ENCODE data around the gene OARD1. TPM values are rescaled to one million over a fixed set of nuclear protein-coding genes. Genes with fewer than 3 reads are reported as not detected.

The OARD1 gene
- total RNA-seq, 2 experiments from 2014 or later = 37.7 to 38.1 TPM

- ChIA-PET POLR2A (no interaction called here), CTCF (interaction anchor here (3.0 kb wide), 1 partner anchor 13 kb away, joined by 8 read pairs; the partner anchor contains the start of gene UNC5CL)
These were observed 20.3 kb downstream of the OARD1 start for GRCh38 chr6:41051873-41052272.

GRCh38 chr6:41050536-41050935 lies 21.6 kb downstream of the OARD1 start:
- CTCF ChIA-PET = no interaction called here
- POLR2A ChIA-PET = no interaction called here

DNA sequence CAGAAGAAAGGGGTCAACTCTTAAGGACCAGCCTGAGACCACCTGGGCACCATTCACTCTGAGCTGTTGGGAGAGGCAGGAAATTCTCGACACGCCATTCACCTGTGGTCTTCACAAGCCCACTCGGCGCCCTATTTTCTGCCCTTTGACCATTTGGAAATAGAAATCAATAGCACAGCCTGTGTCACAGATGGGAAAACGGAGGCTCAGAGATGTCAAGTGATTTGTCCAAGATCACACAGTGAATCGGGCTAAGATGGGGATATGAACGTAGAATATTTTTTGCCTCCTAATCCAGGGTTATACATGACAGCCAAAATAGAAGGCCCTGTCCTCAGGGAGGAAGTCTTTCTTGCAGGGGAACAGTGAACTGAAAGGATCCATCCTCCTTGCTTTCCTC lies 22.2 kb downstream of the OARD1 start:
- ChIA-PET CTCF (no interaction called here), POLR2A (no interaction called here)

DNA sequence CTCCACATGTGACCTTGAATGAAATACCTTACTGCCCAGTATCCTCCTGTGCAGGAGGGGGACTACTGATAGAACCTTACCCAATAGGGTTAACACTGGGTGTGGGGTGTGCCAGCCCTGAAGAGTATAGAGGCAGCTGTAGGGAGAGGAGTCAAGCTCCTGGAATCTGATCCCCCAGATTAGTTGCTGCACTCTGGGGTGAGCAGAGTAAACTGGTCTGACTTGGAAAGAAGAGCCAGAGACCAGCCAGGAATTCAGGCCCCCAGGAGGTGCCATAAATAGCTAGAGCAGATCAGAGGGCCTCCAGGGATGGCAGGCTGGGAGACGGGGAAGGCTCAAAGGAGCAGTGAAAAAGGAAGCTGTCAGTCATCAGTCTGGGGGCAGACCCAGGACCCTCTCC lies 22.6 kb downstream of the OARD1 start:
- ChIA-PET POLR2A (no interaction called here), CTCF (interaction anchor here (1.6 kb wide), 1 partner anchor 10 kb away, joined by 4 read pairs; the partner anchor contains the start of gene UNC5CL)

- ChIA-PET CTCF (interaction anchor here (1.0 to 1.6 kb wide), 3 partner anchors 8 to 40 kb away, joined by 3 to 4 read pairs (median 4); partner anchors contain the start of gene UNC5CL), POLR2A (interaction anchor here (0.5 to 0.6 kb wide), 2 partner anchors 15 to 27 kb away, joined by 3 to 4 read pairs; no protein-coding TSS in a partner anchor)
These were observed 24.1 kb downstream of the OARD1 start for GRCh38 chr6:41047745-41048732.

GRCh38 chr6:41047306-41047705 lies 24.9 kb downstream of the OARD1 start:
- CTCF ChIA-PET = interaction anchor here (1.1 kb wide), 1 partner anchor 39 kb away, joined by 3 read pairs; no protein-coding TSS in a partner anchor

GRCh38 chr6:41046084-41046483 lies 26.1 kb downstream of the OARD1 start:
- CTCF ChIA-PET = no interaction called here
- POLR2A ChIA-PET = no interaction called here

More at GRCh38 chr6:41047306-41047705, 24.9 kb downstream of the OARD1 start:
- POLR2A ChIA-PET = interaction anchor here (0.5 kb wide), 1 partner anchor 16 kb away, joined by 4 read pairs; no protein-coding TSS in a partner anchor

GRCh38 chr6:41045664-41046063 lies 26.5 kb downstream of the OARD1 start:
- POLR2A ChIA-PET = no interaction called here
- CTCF ChIA-PET = interaction anchor here (1.1 kb wide), 1 partner anchor 8 kb away, joined by 4 read pairs; no protein-coding TSS in a partner anchor

DNA sequence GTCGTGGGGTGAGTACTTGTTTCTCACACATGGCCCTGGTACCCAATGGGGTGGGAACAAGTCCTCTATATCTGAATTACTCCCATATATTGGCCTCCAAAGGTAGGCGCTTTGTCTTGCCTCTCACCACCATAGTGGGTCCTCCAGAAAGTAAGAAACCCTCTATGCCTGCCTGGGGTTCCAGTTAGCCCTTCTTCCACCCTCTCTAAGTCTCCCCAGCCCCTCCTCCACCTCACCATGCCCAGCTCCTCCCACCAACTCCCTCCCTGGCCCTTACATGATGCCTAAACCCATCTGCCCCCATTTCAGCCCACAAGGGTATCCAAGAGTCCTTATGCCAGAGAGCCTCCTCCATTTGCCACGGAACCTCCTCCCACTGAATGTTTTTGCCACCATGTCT lies 29.0 kb downstream of the OARD1 start:
- POLR2A ChIA-PET = no interaction called here
- CTCF ChIA-PET = no interaction called here

- POLR2A ChIA-PET = no interaction called here
- CTCF ChIA-PET = interaction anchor here (1.0 to 1.2 kb wide), 2 partner anchors 14 to 45 kb away, joined by 3 to 4 read pairs; no protein-coding TSS in a partner anchor
These were observed 29.7 kb downstream of the OARD1 start, which contains the start of gene TSPO2 for GRCh38 chr6:41042226-41043055. TSS of gene TSPO2 (plus strand) at chr6:41042467. CDS start at chr6:41042986, 519 bp downstream.

- CTCF ChIA-PET = interaction anchor here (1.4 kb wide), 2 partner anchors 10 to 13 kb away, joined by 3 to 5 read pairs; no protein-coding TSS in a partner anchor
These were observed 31.1 kb downstream of the OARD1 start for GRCh38 chr6:41040940-41041536.

DNA sequence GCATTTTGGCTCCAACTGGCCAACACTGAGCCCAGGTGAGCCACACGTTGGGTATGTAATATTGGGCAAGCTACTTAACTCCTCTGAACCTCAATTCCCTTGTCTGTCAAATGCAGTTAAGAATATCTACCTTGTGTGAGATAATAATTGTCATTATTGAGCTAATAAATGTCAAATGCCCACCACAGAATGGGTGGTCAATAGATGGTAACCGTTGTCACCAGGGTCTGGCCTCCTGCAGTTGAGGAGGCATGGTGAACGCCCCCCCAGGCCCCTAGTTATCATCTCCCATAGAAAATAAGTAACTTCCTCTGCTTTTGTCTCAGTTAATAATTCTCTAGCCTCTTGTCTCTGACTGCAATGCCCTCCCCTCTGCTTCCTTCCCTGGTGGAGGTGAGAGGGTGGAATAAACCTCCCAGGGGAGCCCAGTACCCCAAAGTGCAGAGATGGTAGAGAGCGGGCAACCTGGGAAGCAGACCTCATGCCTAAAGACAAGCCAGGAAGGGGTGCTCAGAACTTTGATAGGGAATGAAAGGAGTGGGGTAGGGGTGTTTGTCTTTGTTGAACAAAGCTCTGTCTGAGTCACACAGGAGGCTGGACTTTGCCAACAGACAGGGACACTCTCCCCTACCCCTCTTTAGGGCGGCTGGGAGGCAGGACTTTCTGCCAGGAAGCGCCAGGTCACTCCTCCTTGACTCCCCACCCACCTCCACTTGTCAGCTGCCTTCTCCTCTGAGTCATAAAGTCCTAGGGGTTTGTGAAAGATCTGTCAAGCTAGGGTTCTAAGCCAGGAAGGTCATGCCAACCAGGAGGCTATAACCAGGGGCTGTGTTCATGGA lies 31.8 kb downstream of the OARD1 start:
- ChIA-PET CTCF (interaction anchor here (1.1 to 1.4 kb wide), 5 partner anchors 8 to 47 kb away, joined by 3 to 8 read pairs (median 4); partner anchors contain the start of gene APOBEC2), POLR2A (no interaction called here)

More at GRCh38 chr6:41040940-41041536, 31.1 kb downstream of the OARD1 start:
- POLR2A ChIA-PET = no interaction called here

DNA sequence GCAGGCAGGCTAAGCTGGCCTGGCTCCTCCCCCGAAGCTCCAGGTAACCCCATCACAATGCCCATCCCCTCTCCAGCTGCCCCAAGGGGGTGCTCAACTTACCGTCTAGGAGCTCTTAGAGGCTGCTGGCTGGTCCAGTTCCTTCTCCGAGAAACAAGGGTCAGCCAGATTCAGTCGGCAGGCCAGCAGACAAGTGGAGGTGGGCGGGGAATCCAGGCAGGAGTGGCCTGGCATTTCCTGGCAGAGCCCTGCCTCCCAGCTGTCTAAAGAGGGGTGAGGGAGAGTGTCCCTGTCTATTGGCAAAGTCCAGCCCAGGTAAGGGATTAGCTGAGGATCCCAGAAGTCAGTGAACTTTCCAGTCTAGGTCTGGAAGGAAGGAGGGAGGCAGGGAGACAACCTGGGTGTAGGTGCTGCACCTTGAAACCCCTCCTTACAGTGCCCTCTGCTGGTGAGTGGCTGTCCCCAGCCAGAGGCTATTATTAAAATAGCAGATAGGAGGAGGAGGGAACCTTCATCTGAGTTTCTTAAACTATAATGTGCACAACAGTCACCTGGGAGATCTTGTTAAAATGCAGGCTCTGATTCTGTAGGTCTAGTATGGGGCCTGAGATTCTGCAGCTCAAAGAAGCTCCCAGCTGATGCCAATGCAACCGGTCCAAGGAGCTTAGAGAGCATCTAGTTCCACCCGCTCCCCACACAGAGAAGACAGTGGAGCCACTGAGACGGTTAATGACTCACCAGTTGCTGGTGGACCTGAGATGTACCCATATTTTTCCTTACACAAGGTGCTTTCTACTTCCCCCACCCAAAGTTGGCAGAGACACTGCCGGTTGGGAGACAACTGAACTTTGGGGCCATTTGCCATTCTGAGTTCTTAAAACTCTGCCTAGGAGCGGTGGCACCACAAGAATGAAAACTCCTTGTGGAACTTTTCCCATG lies 32.8 kb downstream of the OARD1 start, which contains the start of gene UNC5CL:
Gene UNC5CL (minus strand): TSS at position 162 of the 939 bp plus-strand sequence. CDS start 4,147 bp downstream, outside the sequence.
- POLR2A ChIA-PET = no interaction called here
- CTCF ChIA-PET = interaction anchor here (0.8 to 1.8 kb wide), 5 partner anchors 9 to 46 kb away, joined by 3 to 8 read pairs (median 4); partner anchors contain the start of gene APOBEC2

DNA sequence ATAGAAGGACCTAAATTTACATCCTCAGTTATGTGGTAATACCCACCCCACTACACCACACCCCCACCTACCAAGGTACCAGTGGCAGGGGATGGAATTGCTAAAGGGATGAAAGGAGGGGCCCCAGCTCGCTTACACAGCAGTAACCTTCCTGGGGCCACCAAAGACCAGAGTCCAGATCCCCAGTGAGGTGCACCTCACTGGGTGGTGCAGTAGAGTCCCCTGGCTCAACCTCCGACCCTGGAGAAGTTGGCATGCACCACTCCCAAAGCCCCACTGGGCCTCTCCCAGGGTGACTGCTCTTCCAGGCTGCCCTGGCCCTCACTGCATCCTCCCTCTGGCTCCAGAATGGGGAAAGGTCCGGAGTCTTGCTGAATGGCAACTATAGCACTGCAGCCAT lies 34.0 kb downstream of the OARD1 start:
- POLR2A ChIA-PET = no interaction called here

GRCh38 chr6:41037107-41037900 lies 34.9 kb downstream of the OARD1 start:
- POLR2A ChIA-PET = no interaction called here
- CTCF ChIA-PET = interaction anchor here (1.7 to 2.6 kb wide), 2 partner anchors 10 to 19 kb away, joined by 5 to 9 read pairs; no protein-coding TSS in a partner anchor

More for the DNA sequence above, 34.0 kb downstream of the OARD1 start:
- CTCF ChIA-PET = interaction anchor here (1.8 to 2.6 kb wide), 2 partner anchors 9 to 10 kb away, joined by 5 to 9 read pairs; no protein-coding TSS in a partner anchor

- ChIA-PET POLR2A (no interaction called here), CTCF (interaction anchor here (1.7 to 2.6 kb wide), 2 partner anchors 9 to 20 kb away, joined by 5 to 9 read pairs; no protein-coding TSS in a partner anchor)
These were observed 35.6 kb downstream of the OARD1 start for GRCh38 chr6:41036601-41037000.
